Stomach (tissue), 9 donors: Measurements from ENCODE around the gene FBXO3. TPM values are rescaled to one million over a fixed set of nuclear protein-coding genes. Genes with fewer than 3 reads are reported as not detected.

ENCODE experiments used
- DNase-seq, 2 donors: peaks; one replicate each; pipeline versions ENCODE4 v3.0.0 to v3.0.0-alpha.2; 2013 to 2019
- H3K27ac ChIP-seq, 5 donors: fragments of 200-600 bp in 4 of 5; sonication (generic) in 4 of 5; one replicate each; pipeline ENCODE4 v1.5.1; 2013 to 2019; ENCODE audit warnings: mild to moderate bottlenecking in 1 of 5, moderate library complexity in 1 of 5
- H3K27me3 ChIP-seq, 3 donors: fragments of 200-600 bp; sonication (generic); one replicate each; pipeline ENCODE4 v1.5.1; 2017 to 2019; ENCODE audit warnings: mixed run types in 1 of 3
- H3K36me3 ChIP-seq, 4 donors: fragments of 200-600 bp; sonication (generic); 1 replicate in 3 of 4; 2 replicates in 1 of 4; pipeline ENCODE4 v1.5.1; 2016 to 2019
- H3K4me1 ChIP-seq, 4 donors: fragments of 200-600 bp; sonication (generic); one replicate each; pipeline ENCODE4 v1.5.1; 2016 to 2019
- H3K4me3 ChIP-seq, 4 donors: fragments of 200-600 bp; sonication (generic) in 3 of 4; one replicate each; pipeline ENCODE4 v1.5.1; 2016 to 2019; ENCODE audit warnings: mild to moderate bottlenecking in 1 of 4
- H3K9me3 ChIP-seq, 4 donors: fragments of 200-600 bp; sonication (generic); one replicate each; pipeline ENCODE4 v1.5.1; 2016 to 2019
- EP300 ChIP-seq: sonication (generic); formaldehyde crosslinking; IDR thresholded peaks from one replicate; pipeline ENCODE4 v1.6.1; 2017; ENCODE audit warnings: antibody characterized with exemption
- POLR2A ChIP-seq, 4 donors: fragments of 450-650 bp; IDR thresholded peaks; one replicate each; pipeline ENCODE4 v1.6.1; 2016; ENCODE audit warnings: antibody characterized with exemption in 4 of 4, control low read depth in 2 of 4, mild to moderate bottlenecking in 1 of 4, moderate library complexity in 1 of 4
- POLR2AphosphoS5 ChIP-seq, 3 donors: sonication (generic); formaldehyde crosslinking; IDR thresholded peaks; one replicate each; pipeline ENCODE4 v1.6.1; 2016; ENCODE audit warnings: antibody characterized with exemption in 3 of 3
- WGBS, 5 donors: extraction: QIAGEN DNeasy Blood & Tissue Kit in 3 of 5; methylation state at CpG; one replicate each; pipeline versions ENCODE4 v1.1.5 to v1.1.7; 2013 to 2018; 5-methylcytosine and 5-hydroxymethylcytosine counted together
- intact Hi-C: fragments of 100-400 bp; cut with DNase I; formaldehyde crosslinking; loops from one replicate; pipeline ENCODE4 v1.15.1; 2023; ENCODE audit warnings: low total_unique reads
- polyA plus RNA-seq, 3 donors: library from polyadenylated mRNA; stranded (reverse); fragments of 200-250 nt; gene quantifications; one replicate each; pipeline ENCODE4 v1.2.3, GENCODE V29; 2013
- total RNA-seq, 5 donors: library from RNA; depleted of rRNA; stranded (reverse); fragments of >200 nt; gene quantifications; one replicate each; pipeline versions ENCODE4 v1.1.0 to v1.2.3, GENCODE V29; 2014 to 2016
- TF ChIP-seq, protein P1 (sequence below), 7 experiments: fragments of 450-650 bp in 4 of 7; fragments of 200-600 bp in 3 of 7; sonication (generic) in 3 of 7; IDR thresholded peaks; one replicate each; pipeline ENCODE4 v1.5.1; 2016 to 2019; ENCODE audit warnings: antibody characterized with exemption in 7 of 7, control low read depth in 2 of 7, mild to moderate bottlenecking in 1 of 7
- donor health status: healthy with polysubstance abuse.
- donor health status: Bipolar disorder and iron deficiency.
- donor health status: healthy.

Gene FBXO3
- total and polyA plus RNA-seq, 8 donors = 4.9 to 63.0 (median 25.3) TPM

DNA sequence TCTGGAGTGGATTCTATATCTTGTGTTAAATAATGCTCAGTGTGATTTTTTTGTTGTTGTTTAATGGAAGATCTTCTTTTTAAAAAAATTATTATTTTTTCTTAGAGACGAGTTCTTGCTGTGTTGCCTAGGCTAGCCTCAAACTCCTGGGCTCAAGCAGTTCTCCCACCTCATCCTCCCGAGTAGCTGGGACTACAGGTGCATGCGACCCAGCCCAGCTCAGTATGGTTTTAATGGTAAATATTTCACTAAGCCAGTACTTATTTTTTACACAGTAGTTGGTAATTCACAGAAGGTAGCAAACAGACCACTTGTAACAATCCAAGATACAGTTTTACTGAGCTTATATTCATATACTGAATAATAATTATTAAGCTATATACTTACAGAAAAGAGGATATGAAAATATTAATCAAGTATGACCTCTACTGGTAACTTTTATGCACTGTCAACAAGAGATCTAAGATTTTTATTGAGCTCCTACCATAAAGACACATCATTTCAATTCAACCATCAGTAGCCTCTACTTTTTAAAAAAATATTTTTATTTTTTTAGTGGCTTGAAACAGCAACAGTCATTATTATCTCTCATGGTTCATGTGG lies 32.0 kb downstream of the FBXO3 start:
- intact Hi-C loops = loop anchor here (10.0 kb wide), 1 partner anchor 198 kb away; no protein-coding TSS in a partner anchor
- 70 to 80% (median 72%) methylated on average over 3 of the region's 3 CpGs for WGBS, 5 donors
- TF ChIP-seq, protein P1, sequence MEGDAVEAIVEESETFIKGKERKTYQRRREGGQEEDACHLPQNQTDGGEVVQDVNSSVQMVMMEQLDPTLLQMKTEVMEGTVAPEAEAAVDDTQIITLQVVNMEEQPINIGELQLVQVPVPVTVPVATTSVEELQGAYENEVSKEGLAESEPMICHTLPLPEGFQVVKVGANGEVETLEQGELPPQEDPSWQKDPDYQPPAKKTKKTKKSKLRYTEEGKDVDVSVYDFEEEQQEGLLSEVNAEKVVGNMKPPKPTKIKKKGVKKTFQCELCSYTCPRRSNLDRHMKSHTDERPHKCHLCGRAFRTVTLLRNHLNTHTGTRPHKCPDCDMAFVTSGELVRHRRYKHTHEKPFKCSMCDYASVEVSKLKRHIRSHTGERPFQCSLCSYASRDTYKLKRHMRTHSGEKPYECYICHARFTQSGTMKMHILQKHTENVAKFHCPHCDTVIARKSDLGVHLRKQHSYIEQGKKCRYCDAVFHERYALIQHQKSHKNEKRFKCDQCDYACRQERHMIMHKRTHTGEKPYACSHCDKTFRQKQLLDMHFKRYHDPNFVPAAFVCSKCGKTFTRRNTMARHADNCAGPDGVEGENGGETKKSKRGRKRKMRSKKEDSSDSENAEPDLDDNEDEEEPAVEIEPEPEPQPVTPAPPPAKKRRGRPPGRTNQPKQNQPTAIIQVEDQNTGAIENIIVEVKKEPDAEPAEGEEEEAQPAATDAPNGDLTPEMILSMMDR (IDR thresholded peaks at IDR 0.05) = peak in 4 of 7 experiments; percentile 26 to 57 (median 43)
- no peak for TF ChIP-seq POLR2A (IDR thresholded peaks at IDR 0.05)
- DNase-seq = peak in 1 of 2 donors; percentile 51
- H3K9me3 ChIP-seq = no peaks in the 10 kb centered on the region
- H3K4me1 ChIP-seq = peaks cover 0 to 30% (median 12%) of the 10 kb centered on the region in 4 donors
- H3K4me3 ChIP-seq = no peak overlapping the region
- no peak overlapping the region for H3K27ac ChIP-seq
- H3K27me3 ChIP-seq = no peaks in the 10 kb centered on the region
- H3K36me3 ChIP-seq = peaks cover 0 to 27% (median 21%) of the 10 kb centered on the region in 4 donors

DNA sequence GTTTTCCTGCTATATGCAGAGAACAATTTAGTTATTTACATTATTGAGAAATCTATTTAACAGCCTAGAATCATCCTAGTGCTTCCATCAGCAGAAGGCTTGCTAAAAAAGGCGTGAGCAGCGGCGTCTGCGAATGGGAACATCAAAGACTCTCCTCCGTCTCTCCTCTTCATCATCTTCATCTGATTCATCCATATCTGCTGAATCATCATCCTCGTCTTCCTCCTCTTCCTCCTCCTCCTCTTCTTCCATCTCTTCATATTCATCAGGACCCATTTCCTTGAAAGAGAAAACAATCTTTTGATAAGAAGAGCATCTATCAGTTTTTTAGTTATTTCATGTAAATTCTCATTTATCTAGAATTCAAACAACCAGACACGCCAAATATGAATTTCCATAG lies 32.5 kb downstream of the FBXO3 start:
- WGBS, 5 donors = 85 to 93% (median 92%) methylated on average over 7 of the region's 7 CpGs
- no peak overlapping the region for H3K4me3 ChIP-seq
- no peak overlapping the region for H3K27ac ChIP-seq
- no peaks in the 10 kb centered on the region for H3K9me3 ChIP-seq
- H3K27me3 ChIP-seq = no peaks in the 10 kb centered on the region
- peaks cover under 1 to 33% (median 15%) of the 10 kb centered on the region in 4 donors for H3K4me1 ChIP-seq
- DNase-seq = no peak
- no peak for TF ChIP-seq POLR2AphosphoS5 (IDR thresholded peaks at IDR 0.05)
- no peak for TF ChIP-seq EP300
- no peak for TF ChIP-seq POLR2A (IDR thresholded peaks at IDR 0.05)
- TF ChIP-seq, protein P1 (IDR thresholded peaks at IDR 0.05) = no peak
- intact Hi-C loops = loop anchor here (10.0 kb wide), 1 partner anchor 197 kb away; no protein-coding TSS in a partner anchor
- H3K36me3 ChIP-seq = peaks cover 0 to 22% (median 19%) of the 10 kb centered on the region in 4 donors

DNA sequence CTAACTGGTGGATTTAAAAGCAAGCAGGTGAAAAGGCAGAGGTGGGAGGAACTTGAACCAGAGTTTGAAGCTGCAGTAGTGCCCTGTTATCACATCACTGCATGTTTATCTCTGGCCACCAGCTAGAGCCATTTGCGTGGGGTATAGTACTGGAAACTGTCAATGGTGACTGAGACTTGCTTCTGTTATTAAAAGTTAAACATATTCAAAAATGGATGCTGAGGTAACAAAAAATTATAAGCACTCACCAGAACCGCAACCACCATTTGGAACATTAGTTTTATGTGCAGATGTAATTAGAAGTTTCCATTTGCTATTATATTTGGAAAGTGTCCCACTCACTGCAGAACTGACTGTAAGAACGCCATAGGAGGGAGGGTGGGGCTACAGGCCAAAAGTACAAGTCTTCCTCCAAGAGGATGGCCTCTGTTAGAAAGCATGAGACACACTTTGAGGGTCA lies 36.9 kb downstream of the FBXO3 start:
- peak overlapping the region; percentile 93 to 98 (median 97) for H3K27ac ChIP-seq
- 24 to 47% (median 31%) methylated on average over 3 of the region's 3 CpGs for WGBS, 5 donors

DNA sequence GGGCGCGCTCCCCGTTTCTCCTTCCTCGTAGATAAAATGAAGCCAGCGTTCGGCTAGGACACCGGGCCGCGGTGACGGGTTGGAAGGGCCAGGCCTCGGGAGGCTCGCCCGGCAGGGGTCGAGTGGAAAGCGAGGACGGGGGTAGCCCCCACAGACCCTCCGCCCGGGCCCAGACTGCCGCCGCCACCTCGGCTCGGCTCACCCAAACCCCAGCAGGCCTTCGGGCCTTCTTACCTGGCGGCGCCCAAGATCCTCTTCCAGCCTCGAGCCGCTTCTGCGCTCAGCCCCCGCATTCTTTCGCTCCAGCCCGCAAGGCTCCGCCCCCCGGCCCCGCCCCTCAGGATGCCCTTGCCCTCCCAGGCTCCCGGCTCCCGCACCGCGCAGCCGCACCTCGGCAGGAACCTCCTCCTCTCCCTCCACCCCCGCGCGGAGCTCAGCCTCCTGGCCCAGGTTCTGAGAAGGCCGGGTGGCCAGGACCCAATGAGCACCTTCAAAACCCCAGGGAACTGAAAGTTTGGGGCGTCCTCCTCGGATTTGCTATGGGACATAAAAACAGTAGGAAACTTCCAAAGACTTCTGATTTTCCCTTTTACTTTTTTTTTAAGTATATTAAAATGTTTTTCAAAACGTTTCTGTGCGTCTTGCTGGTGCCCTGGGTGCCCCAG lies 38.0 kb downstream of the FBXO3 start, which contains the start of gene CD59:
Gene CD59, minus strand, starts transcription at position 276 of the 665 bp plus-strand sequence. CDS start 13,978 bp downstream, outside the sequence.
- peak in 2 of 4 donors; percentile 74 to 84 for TF ChIP-seq POLR2A (IDR thresholded peaks at IDR 0.05)
- peak; percentile 92 to 97 (median 97) for TF ChIP-seq POLR2AphosphoS5 (IDR thresholded peaks at IDR 0.05)
- TF ChIP-seq, protein P1 (IDR thresholded peaks at IDR 0.05) = no peak
- TF ChIP-seq EP300 = no peak
- peaks cover 24 to 51% (median 43%) of the 10 kb centered on the region in 4 donors for H3K4me1 ChIP-seq
- DNase-seq = peak; percentile 98
- no peaks in the 10 kb centered on the region for H3K9me3 ChIP-seq
- peak within 1 kb of the TSS; percentile 93 to 98 (median 97) for H3K27ac ChIP-seq
- WGBS, 5 donors = 1 to 2% (median 2%) methylated on average over 36 to 48 of the region's 48 CpGs
- intact Hi-C loops = no loop called here
- H3K36me3 ChIP-seq = peaks cover 0 to 12% (median 8%) of the 10 kb centered on the region in 4 donors
- no peaks in the 10 kb centered on the region for H3K27me3 ChIP-seq
- H3K4me3 ChIP-seq = peak within 1 kb of the TSS; percentile 65 to 93 (median 80)

More for the DNA sequence above, 36.9 kb downstream of the FBXO3 start:
- peaks cover 0 to 15% (median 6%) of the 10 kb centered on the region in 4 donors for H3K36me3 ChIP-seq
- TF ChIP-seq POLR2A (IDR thresholded peaks at IDR 0.05) (no peak), EP300 (no peak), POLR2AphosphoS5 (IDR thresholded peaks at IDR 0.05) (no peak)
- TF ChIP-seq, protein P1 (IDR thresholded peaks at IDR 0.05) = no peak
- peak overlapping the region in 1 of 4 donors; percentile 75 for H3K4me3 ChIP-seq
- intact Hi-C loops = no loop called here
- no peaks in the 10 kb centered on the region for H3K9me3 ChIP-seq
- DNase-seq = peak in 1 of 2 donors; percentile 38
- H3K4me1 ChIP-seq = peaks cover 15 to 40% (median 36%) of the 10 kb centered on the region in 4 donors
- no peaks in the 10 kb centered on the region for H3K27me3 ChIP-seq
